Tibial nerve (tissue), 4 donors: Measurements from ENCODE around the gene DTNBP1. TPM values are rescaled to one million over a fixed set of nuclear protein-coding genes. Genes with fewer than 3 reads are reported as not detected.

Experiments
- DNase-seq, 2 donors: peaks; one replicate each; pipeline ENCODE4 v3.0.0-alpha.2; 2019; ENCODE audit warnings: low spot score in 2 of 2
- H3K27ac ChIP-seq, 4 donors: fragments of 200-600 bp; sonication (generic) in 3 of 4; one replicate each; pipeline ENCODE4 v1.5.1; 2017 to 2019; ENCODE audit warnings: mild to moderate bottlenecking in 1 of 4
- H3K27me3 ChIP-seq, 2 donors: fragments of 200-600 bp; sonication (generic) in 1 of 2; one replicate each; pipeline versions ENCODE4 v1.5.1 to v1.6.0; 2017 to 2019
- H3K36me3 ChIP-seq, 3 donors: fragments of 200-600 bp; sonication (generic); one replicate each; pipeline ENCODE4 v1.5.1; 2018 to 2019
- H3K4me1 ChIP-seq, 4 donors: fragments of 200-600 bp; sonication (generic) in 3 of 4; one replicate each; pipeline ENCODE4 v1.5.1; 2017 to 2019
- H3K4me3 ChIP-seq, 4 donors: fragments of 200-600 bp; sonication (generic) in 3 of 4; one replicate each; pipeline ENCODE4 v1.5.1; 2017 to 2019; ENCODE audit warnings: mild to moderate bottlenecking in 1 of 4, moderate library complexity in 1 of 4
- H3K9me3 ChIP-seq, 4 donors: fragments of 200-600 bp; sonication (generic) in 3 of 4; one replicate each; pipeline ENCODE4 v1.5.1; 2017 to 2019
- EP300 ChIP-seq, 2 donors: sonication (generic); formaldehyde crosslinking; IDR thresholded peaks; one replicate each; pipeline ENCODE4 v1.6.1; 2017; ENCODE audit warnings: antibody characterized with exemption in 2 of 2, mild to moderate bottlenecking in 1 of 2
- POLR2A ChIP-seq, 2 donors: fragments of 450-650 bp; IDR thresholded peaks; one replicate each; pipeline ENCODE4 v1.6.1; 2017; ENCODE audit warnings: antibody characterized with exemption in 2 of 2, mild to moderate bottlenecking in 2 of 2, moderate library complexity in 2 of 2
- WGBS, 2 donors: methylation state at CpG; one replicate each; pipeline ENCODE4 v1.1.5; 2018; 5-methylcytosine and 5-hydroxymethylcytosine counted together
- total RNA-seq, 4 donors: library from RNA; depleted of rRNA; stranded (reverse); fragments of >200 nt; gene quantifications; one replicate each; pipeline ENCODE4 v1.1.0, GENCODE V29; 2016
- TF ChIP-seq, protein P1 (sequence below), 5 experiments: fragments of 200-600 bp in 3 of 5; fragments of 450-650 bp in 2 of 5; sonication (generic) in 3 of 5; IDR thresholded peaks; one replicate each; pipeline ENCODE4 v1.5.1; 2016 to 2019; ENCODE audit warnings: antibody characterized with exemption in 5 of 5, mild to moderate bottlenecking in 3 of 5, moderate library complexity in 2 of 5

The DTNBP1 gene
- total RNA-seq, 4 donors from 2014 or later = 14.7 to 36.6 (median 16.1) TPM

DNA sequence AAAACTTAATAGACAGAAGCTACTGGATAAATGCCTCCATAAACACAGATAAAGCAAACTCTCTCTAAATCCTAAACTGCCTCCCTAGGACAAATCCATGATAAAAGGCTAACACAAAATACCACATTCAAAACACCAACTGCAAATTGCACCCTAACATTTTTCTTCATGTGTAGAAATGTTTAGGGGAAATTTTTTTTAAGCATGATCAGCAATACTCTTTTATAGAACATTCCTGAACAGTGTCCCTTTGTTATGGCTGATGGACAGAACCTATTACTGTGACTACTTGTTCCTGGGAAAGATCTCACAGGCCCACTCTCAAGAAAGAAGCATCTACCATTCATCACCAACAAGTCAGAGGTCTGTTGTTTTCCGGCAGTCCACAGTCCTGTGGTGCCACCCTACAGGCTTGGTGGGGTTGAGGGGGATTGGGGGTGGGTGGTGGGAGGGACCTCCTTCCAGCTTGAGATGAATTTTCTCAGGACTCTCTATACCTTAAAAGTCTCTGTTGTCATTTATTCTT, 64.5 kb downstream of the DTNBP1 start:
- DNase-seq = no peak
- no peaks in the 10 kb centered on the region for H3K9me3 ChIP-seq
- H3K4me3 ChIP-seq = no peak overlapping the region
- H3K27ac ChIP-seq = no peak overlapping the region
- TF ChIP-seq EP300 (IDR thresholded peaks at IDR 0.05) = no peak
- peaks cover 0 to 5% (median 0%) of the 10 kb centered on the region in 3 donors for H3K36me3 ChIP-seq
- peaks cover 0 to 20% (median 2%) of the 10 kb centered on the region in 4 donors for H3K4me1 ChIP-seq
- no peaks in the 10 kb centered on the region for H3K27me3 ChIP-seq
- 38% methylated on average over 1 of the region's 1 CpG for WGBS, 2 donors

DNA sequence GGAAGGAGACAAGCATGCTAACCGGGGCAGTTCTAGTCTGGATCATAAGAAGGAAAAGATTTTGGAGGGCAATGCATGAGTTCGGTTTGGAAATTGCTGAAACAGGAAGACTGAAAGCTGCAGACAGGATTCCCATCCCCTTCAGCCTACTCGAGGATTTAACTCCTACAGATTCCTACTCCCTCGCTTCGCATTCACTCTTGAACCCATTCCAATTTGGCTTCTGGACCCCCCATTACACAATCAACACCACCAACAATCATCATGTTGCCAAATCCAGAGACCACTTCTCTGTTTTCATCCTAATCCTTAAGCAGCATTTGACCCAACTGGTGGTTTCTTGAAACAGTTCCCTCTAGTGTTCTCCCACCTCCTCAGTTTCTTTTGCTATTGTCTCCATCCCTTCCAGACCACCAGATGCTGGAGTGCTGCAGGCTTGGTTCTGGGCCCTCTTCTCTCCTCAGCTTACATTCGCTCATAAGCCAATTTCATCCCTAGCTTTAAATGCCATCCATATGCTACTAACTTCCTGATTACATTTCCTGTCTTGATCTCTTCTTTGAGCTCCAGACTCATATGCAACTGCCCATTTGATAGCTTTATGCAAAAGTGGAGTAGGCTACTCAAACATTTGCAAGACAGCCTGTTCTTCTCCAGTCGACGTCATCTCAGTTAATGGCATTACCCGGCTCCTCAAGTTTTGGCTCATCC, 66.5 kb downstream of the DTNBP1 start:
- no peak for DNase-seq
- no peak overlapping the region for H3K4me3 ChIP-seq
- TF ChIP-seq, protein P1, sequence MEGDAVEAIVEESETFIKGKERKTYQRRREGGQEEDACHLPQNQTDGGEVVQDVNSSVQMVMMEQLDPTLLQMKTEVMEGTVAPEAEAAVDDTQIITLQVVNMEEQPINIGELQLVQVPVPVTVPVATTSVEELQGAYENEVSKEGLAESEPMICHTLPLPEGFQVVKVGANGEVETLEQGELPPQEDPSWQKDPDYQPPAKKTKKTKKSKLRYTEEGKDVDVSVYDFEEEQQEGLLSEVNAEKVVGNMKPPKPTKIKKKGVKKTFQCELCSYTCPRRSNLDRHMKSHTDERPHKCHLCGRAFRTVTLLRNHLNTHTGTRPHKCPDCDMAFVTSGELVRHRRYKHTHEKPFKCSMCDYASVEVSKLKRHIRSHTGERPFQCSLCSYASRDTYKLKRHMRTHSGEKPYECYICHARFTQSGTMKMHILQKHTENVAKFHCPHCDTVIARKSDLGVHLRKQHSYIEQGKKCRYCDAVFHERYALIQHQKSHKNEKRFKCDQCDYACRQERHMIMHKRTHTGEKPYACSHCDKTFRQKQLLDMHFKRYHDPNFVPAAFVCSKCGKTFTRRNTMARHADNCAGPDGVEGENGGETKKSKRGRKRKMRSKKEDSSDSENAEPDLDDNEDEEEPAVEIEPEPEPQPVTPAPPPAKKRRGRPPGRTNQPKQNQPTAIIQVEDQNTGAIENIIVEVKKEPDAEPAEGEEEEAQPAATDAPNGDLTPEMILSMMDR (IDR thresholded peaks at IDR 0.05) = no peak
- TF ChIP-seq EP300 (IDR thresholded peaks at IDR 0.05) (no peak), POLR2A (IDR thresholded peaks at IDR 0.05) (no peak)
- H3K27me3 ChIP-seq = no peaks in the 10 kb centered on the region
- H3K36me3 ChIP-seq = peaks cover 0 to 5% (median 0%) of the 10 kb centered on the region in 3 donors
- peaks cover 0 to 20% (median 3%) of the 10 kb centered on the region in 4 donors for H3K4me1 ChIP-seq
- no peak overlapping the region for H3K27ac ChIP-seq
- H3K9me3 ChIP-seq = no peaks in the 10 kb centered on the region
- 80 to 87% methylated on average over 9 of the region's 9 CpGs for WGBS, 2 donors

GRCh38 chr6:15595461-15596173, 67.2 kb downstream of the DTNBP1 start:
- Histone ChIP-seq H3K36me3 (peaks cover 0 to 2% (median 0%) of the 10 kb centered on the region in 3 donors), H3K9me3 (no peaks in the 10 kb centered on the region), H3K4me1 (peaks cover 0 to 20% (median 3%) of the 10 kb centered on the region in 4 donors), H3K27me3 (no peaks in the 10 kb centered on the region), H3K27ac (no peak overlapping the region), H3K4me3 (no peak overlapping the region)
- TF ChIP-seq, protein P1 (IDR thresholded peaks at IDR 0.05) = no peak
- no peak for TF ChIP-seq POLR2A (IDR thresholded peaks at IDR 0.05)
- no peak for TF ChIP-seq EP300 (IDR thresholded peaks at IDR 0.05)
- 63 to 68% methylated on average over 7 of the region's 7 CpGs for WGBS, 2 donors
- no peak for DNase-seq

GRCh38 chr6:15594512-15595259, 68.1 kb downstream of the DTNBP1 start:
- peaks cover 0 to 20% (median 3%) of the 10 kb centered on the region in 4 donors for H3K4me1 ChIP-seq
- no peak for DNase-seq
- TF ChIP-seq EP300 (IDR thresholded peaks at IDR 0.05) (no peak), POLR2A (IDR thresholded peaks at IDR 0.05) (no peak)
- no peaks in the 10 kb centered on the region for H3K9me3 ChIP-seq
- H3K27ac ChIP-seq = no peak overlapping the region
- H3K36me3 ChIP-seq = no peaks in the 10 kb centered on the region
- H3K4me3 ChIP-seq = no peak overlapping the region
- WGBS, 2 donors = 80 to 82% methylated on average over 7 of the region's 7 CpGs
- H3K27me3 ChIP-seq = no peaks in the 10 kb centered on the region

DNA sequence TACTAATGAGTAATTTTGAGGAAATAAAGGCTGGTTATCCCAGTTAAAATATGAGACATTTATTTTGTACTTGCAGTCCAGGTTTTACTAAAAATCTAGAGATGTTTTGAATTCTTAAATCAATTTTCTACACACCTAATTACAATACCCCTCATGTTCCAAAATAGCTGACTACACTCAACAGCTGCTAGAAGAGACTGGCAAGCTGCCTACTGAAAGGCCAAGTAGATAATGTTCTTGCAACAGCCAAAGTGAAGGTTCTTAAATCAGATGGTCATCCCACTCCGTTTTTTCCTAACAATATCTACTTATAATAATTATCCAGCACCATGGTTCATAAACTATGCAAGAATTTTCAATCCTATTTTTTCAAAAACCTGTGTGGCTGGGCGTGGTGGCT, 69.0 kb downstream of the DTNBP1 start:
- TF ChIP-seq EP300 (IDR thresholded peaks at IDR 0.05) = no peak
- no peak for TF ChIP-seq POLR2A (IDR thresholded peaks at IDR 0.05)
- TF ChIP-seq, protein P1 (IDR thresholded peaks at IDR 0.05) = no peak
- 59 to 69% methylated on average over 2 of the region's 2 CpGs for WGBS, 2 donors
- peak in 1 of 2 donors; percentile 43 for DNase-seq
- Histone ChIP-seq H3K27ac (no peak overlapping the region), H3K27me3 (no peaks in the 10 kb centered on the region), H3K4me3 (no peak overlapping the region), H3K4me1 (peaks cover 0 to 20% (median 3%) of the 10 kb centered on the region in 4 donors), H3K36me3 (no peaks in the 10 kb centered on the region), H3K9me3 (no peaks in the 10 kb centered on the region)
